Hematopoietic multipotent progenitor cell treated with erythropoietin and hydrocortisone succinate and interleukin-3 and kit ligand, for 15 days (in vitro differentiated cells): ENCODE data around the gene ARHGEF33.

Experiments used
- DNase-seq: peaks from one replicate; pipeline ENCODE4 v3.0.0-alpha.2; 2015; ENCODE audit warnings: low spot score

ARHGEF33 gene

GRCh38 chr2:38889575-38889974, at the start of gene ARHGEF33:
ARHGEF33 (plus strand) TSS chr2:38889875; CDS start chr2:38919448, 29,573 bp downstream.
- no peak for DNase-seq

GRCh38 chr2:38850045-38850444, 39.6 kb upstream of the ARHGEF33 start:
- no peak for DNase-seq

- no peak for DNase-seq
These were observed 33.5 kb upstream of the ARHGEF33 start for GRCh38 chr2:38856165-38856564.

- no peak for DNase-seq
These were observed 27.2 kb upstream of the ARHGEF33 start for GRCh38 chr2:38862476-38862875.

- no peak for DNase-seq
These were observed 26.5 kb upstream of the ARHGEF33 start for GRCh38 chr2:38863061-38863695.

- DNase-seq: no peak
These were observed 22.8 kb upstream of the ARHGEF33 start for GRCh38 chr2:38866773-38867443.

GRCh38 chr2:38871432-38871831, 18.2 kb upstream of the ARHGEF33 start:
- no peak for DNase-seq

GRCh38 chr2:38873763-38874162, 15.9 kb upstream of the ARHGEF33 start:
- no peak for DNase-seq

GRCh38 chr2:38875227-38875575, 14.5 kb upstream of the ARHGEF33 start:
- DNase-seq: no peak

GRCh38 chr2:38875576-38876367, 13.9 kb upstream of the ARHGEF33 start, which contains the start of the genes DHX57 and MORN2:
DHX57 (minus strand) TSS chr2:38875934; CDS start chr2:38868405, 7,529 bp downstream.
MORN2 (plus strand) TSS chr2:38875976.
- DNase-seq: peak; percentile 75

- no peak for DNase-seq
These were observed 13.3 kb upstream of the ARHGEF33 start for GRCh38 chr2:38876407-38876806.

- DNase-seq: no peak
These were observed 3.6 kb upstream of the ARHGEF33 start for GRCh38 chr2:38886063-38886462.

- no peak for DNase-seq
These were observed 2.3 kb upstream of the ARHGEF33 start for GRCh38 chr2:38887347-38887746.

- no peak for DNase-seq
These were observed 1.6 kb upstream of the ARHGEF33 start for GRCh38 chr2:38887902-38888554.

- DNase-seq: no peak
These were observed 630 bp upstream of the ARHGEF33 start for GRCh38 chr2:38889045-38889444.

GRCh38 chr2:38892819-38893218, 3.1 kb downstream of the ARHGEF33 start:
- DNase-seq: no peak

GRCh38 chr2:38898256-38898655, 8.6 kb downstream of the ARHGEF33 start:
- no peak for DNase-seq

- DNase-seq: no peak
These were observed 11.1 kb downstream of the ARHGEF33 start for GRCh38 chr2:38900726-38901125.

GRCh38 chr2:38905251-38905650, 15.6 kb downstream of the ARHGEF33 start:
- DNase-seq: no peak

GRCh38 chr2:38907242-38907641, 17.6 kb downstream of the ARHGEF33 start:
- no peak for DNase-seq

- no peak for DNase-seq
These were observed 18.3 kb downstream of the ARHGEF33 start for GRCh38 chr2:38907743-38908562.

- no peak for DNase-seq
These were observed 20.2 kb downstream of the ARHGEF33 start for GRCh38 chr2:38909872-38910271.
